ENCODE measurements around the gene MUC22.

GRCh38 chr6:30981942-30982772, 28.1 kb upstream of the MUC22 start:
- no peak for TF ChIP-seq BHLHE40 (IDR thresholded peaks at IDR 0.05; ENCODE audit: low read depth, low read length)
- TF ChIP-seq CTCF (IDR thresholded peaks at IDR 0.05), result no peak
- TF ChIP-seq EP300 (IDR thresholded peaks at IDR 0.05), result no peak
- no peak for TF ChIP-seq CHD2 (IDR thresholded peaks at IDR 0.05; ENCODE audit: low read length, partially characterized antibody)
- TF ChIP-seq JUN (IDR thresholded peaks at IDR 0.05), result no peak
- no peak for TF ChIP-seq CBX2 (IDR thresholded peaks at IDR 0.05; ENCODE audit: borderline replicate concordance, low read depth)
- TF ChIP-seq MAX (IDR thresholded peaks at IDR 0.05), result no peak

Measured in A549 (cell line).